ENCODE results near the gene CA12.

DNA sequence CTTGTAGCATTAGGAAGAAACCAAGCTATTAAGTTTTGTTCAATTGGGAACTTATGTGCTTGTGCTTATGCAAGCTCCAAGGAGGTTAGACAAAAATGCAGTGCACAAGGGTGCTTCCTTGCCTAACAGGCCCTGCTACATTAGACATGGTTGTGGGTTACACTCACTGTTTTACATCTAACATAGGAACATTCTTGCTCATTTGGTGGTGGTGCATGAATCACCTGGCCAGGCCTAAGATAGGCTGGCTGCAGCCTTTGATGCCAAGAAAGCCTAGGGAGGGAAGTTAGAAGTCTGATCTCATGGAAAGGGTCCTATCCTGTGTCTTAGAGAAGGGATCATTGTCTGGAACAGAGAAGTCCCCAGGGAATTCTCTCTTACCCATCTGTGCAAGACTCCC is 43.5 kb downstream of the CA12 start:
- TF ChIP-seq POLR2AphosphoS5 (IDR thresholded peaks at IDR 0.05) (no peak), POLR2A (IDR thresholded peaks at IDR 0.05) (no peak)
- TF ChIP-seq, protein P1, sequence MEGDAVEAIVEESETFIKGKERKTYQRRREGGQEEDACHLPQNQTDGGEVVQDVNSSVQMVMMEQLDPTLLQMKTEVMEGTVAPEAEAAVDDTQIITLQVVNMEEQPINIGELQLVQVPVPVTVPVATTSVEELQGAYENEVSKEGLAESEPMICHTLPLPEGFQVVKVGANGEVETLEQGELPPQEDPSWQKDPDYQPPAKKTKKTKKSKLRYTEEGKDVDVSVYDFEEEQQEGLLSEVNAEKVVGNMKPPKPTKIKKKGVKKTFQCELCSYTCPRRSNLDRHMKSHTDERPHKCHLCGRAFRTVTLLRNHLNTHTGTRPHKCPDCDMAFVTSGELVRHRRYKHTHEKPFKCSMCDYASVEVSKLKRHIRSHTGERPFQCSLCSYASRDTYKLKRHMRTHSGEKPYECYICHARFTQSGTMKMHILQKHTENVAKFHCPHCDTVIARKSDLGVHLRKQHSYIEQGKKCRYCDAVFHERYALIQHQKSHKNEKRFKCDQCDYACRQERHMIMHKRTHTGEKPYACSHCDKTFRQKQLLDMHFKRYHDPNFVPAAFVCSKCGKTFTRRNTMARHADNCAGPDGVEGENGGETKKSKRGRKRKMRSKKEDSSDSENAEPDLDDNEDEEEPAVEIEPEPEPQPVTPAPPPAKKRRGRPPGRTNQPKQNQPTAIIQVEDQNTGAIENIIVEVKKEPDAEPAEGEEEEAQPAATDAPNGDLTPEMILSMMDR (IDR thresholded peaks at IDR 0.05) = no peak
